ENCODE measurements around the gene GFPT2.
A peak's percentile ranks its signal among the peaks of the same experiment; 100 is the strongest.

Gene GFPT2

DNA sequence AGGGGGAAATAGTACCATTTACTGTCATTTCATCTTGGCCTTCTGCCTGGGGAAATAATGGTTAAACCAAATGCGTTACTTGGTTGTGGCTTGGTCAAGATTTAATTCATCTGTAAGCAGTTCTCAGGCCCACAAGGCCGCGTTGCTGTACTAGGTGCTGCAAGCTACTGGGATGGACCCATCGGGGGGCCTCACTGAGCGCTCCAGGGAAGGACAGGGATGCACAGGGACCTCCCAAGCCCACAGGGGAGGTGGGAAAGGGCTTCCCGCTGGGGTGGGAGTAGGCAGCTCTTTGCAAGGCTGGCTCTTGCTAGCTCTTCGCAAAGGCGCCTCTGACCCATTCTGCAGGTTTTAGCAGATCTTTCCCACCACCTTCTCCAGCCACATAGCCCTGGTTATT is 8.0 kb downstream of the GFPT2 start:
- H3K27me3 ChIP-seq (replicated peaks in 2 of 5; ENCODE audit: control insufficient read depth in 4 of 5, insufficient read depth in 5 of 5, low read length in 4 of 5), result peaks cover 2 to 37% (median 17%) of the 10 kb centered on the region in 5 experiments
- ChIA-PET CTCF (interaction anchor here (2.8 to 2.9 kb wide), 2 partner anchors 16 to 29 kb away, joined by 8 to 10 read pairs; no protein-coding TSS in a partner anchor), POLR2A (no interaction called here)
- H3K27ac ChIP-seq (ENCODE audit: insufficient read depth in 1 of 2, low read depth in 1 of 2, low read length in 2 of 2, poor library complexity in 1 of 2, severe bottlenecking in 2 of 2), result no peak overlapping the region
- DNase-seq, result no peak
- no peaks in the 10 kb centered on the region for H3K36me3 ChIP-seq (ENCODE audit: control insufficient read depth in 4 of 4, insufficient read depth in 4 of 4, low read length in 3 of 4)
- H3K4me3 ChIP-seq (ENCODE audit: control insufficient read depth in 1 of 7, extremely low read depth in 1 of 7, insufficient read depth in 4 of 7, low read depth in 2 of 7, low read length in 6 of 7), result no peak overlapping the region
- 90% methylated on average over 7 of the region's 8 CpGs for WGBS (ENCODE audit: insufficient coverage)
- H3K4me1 ChIP-seq (ENCODE audit: control extremely low read depth in 1 of 4, control insufficient read depth in 4 of 4, insufficient read depth in 4 of 4, low read length in 3 of 4), result peaks cover 0 to 2% (median 0%) of the 10 kb centered on the region in 4 experiments
- no peaks in the 10 kb centered on the region for H3K9me3 ChIP-seq (ENCODE audit: control extremely low read depth in 1 of 5, control insufficient read depth in 4 of 5, insufficient read depth in 2 of 5, low read depth in 1 of 5, low read length in 4 of 5)

DNA sequence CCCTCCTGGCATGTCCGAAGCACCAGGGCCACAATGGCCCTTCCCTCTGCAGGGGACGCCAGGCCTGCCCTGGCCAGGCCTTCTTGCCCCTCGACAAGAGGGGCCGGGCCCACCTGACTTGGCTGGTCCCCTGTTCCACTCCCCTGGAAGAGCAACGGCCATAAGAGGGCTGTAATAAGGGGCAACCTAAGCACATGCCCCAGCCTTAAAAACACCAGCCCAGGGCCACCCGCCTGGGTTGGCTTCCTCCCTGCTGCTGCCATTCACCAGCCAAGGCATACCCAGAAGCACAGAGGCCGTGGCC is 8.5 kb downstream of the GFPT2 start:
- ChIA-PET POLR2A (no interaction called here), CTCF (interaction anchor here (2.8 to 2.9 kb wide), 2 partner anchors 16 to 29 kb away, joined by 8 to 10 read pairs; no protein-coding TSS in a partner anchor)
- DNase-seq, result no peak
- no peak overlapping the region for H3K4me3 ChIP-seq (ENCODE audit: control insufficient read depth in 1 of 7, extremely low read depth in 1 of 7, insufficient read depth in 4 of 7, low read depth in 2 of 7, low read length in 6 of 7)
- no peaks in the 10 kb centered on the region for H3K36me3 ChIP-seq (ENCODE audit: control insufficient read depth in 4 of 4, insufficient read depth in 4 of 4, low read length in 3 of 4)
- H3K9me3 ChIP-seq (ENCODE audit: control extremely low read depth in 1 of 5, control insufficient read depth in 4 of 5, insufficient read depth in 2 of 5, low read depth in 1 of 5, low read length in 4 of 5), result no peaks in the 10 kb centered on the region
- peaks cover 2 to 32% (median 12%) of the 10 kb centered on the region in 5 experiments for H3K27me3 ChIP-seq (replicated peaks in 2 of 5; ENCODE audit: control insufficient read depth in 4 of 5, insufficient read depth in 5 of 5, low read length in 4 of 5)
- 97% methylated on average over 7 of the region's 7 CpGs for WGBS (ENCODE audit: insufficient coverage)
- no peak overlapping the region for H3K27ac ChIP-seq (ENCODE audit: insufficient read depth in 1 of 2, low read depth in 1 of 2, low read length in 2 of 2, poor library complexity in 1 of 2, severe bottlenecking in 2 of 2)
- H3K4me1 ChIP-seq (ENCODE audit: control extremely low read depth in 1 of 4, control insufficient read depth in 4 of 4, insufficient read depth in 4 of 4, low read length in 3 of 4), result peaks cover 0 to 2% (median 0%) of the 10 kb centered on the region in 4 experiments

DNA sequence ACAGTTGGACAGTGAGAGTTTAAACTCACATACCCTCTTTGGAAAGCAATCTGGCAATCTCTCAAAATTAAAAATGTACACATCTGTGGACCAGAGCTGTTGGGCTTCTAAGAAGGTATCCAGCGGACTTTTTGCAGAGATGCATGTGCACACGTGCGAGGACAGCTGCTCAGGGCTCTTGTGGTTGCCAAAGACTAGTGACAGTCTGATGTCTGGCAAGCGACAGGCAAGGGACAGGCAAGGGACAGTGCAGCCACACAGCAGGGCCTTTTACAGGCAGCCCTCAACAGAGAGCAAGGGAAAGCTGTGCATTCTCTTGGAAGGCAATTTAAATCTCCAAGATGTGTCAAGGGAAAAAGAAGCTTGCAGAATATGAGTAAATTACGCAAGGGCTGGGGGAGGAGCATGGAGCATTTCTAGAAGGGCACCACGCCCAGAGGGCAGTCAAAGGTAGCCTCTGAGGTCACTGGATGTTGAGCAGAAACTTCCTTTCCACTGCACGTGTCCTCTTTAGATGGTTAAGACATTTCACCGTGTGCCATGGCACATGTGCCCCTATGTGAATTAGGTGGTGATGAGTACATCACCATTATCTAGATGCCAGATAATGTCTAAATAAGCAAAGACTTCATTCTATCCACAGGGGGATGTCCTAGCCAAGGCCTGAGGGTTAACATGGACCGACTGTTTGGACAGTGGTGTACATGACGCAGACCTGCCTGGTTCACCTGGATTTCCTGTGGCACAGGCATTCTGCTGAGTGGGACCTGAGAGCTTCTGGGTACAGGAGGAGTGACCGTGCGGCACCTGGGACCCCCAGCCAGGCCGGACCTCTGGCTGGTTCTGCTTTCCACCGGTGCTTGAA is 9.1 kb downstream of the GFPT2 start:
- H3K4me3 ChIP-seq (ENCODE audit: control insufficient read depth in 1 of 7, extremely low read depth in 1 of 7, insufficient read depth in 4 of 7, low read depth in 2 of 7, low read length in 6 of 7), result no peak overlapping the region
- no peaks in the 10 kb centered on the region for H3K9me3 ChIP-seq (ENCODE audit: control extremely low read depth in 1 of 5, control insufficient read depth in 4 of 5, insufficient read depth in 2 of 5, low read depth in 1 of 5, low read length in 4 of 5)
- H3K4me1 ChIP-seq (ENCODE audit: control extremely low read depth in 1 of 4, control insufficient read depth in 4 of 4, insufficient read depth in 4 of 4, low read length in 3 of 4), result peaks cover 0 to 2% (median 0%) of the 10 kb centered on the region in 4 experiments
- POLR2A ChIA-PET, result no interaction called here
- WGBS (ENCODE audit: insufficient coverage), result 89% methylated on average over 12 of the region's 14 CpGs
- CTCF ChIA-PET, result interaction anchor here (2.8 to 3.6 kb wide), 2 partner anchors 15 to 28 kb away, joined by 8 to 16 read pairs; no protein-coding TSS in a partner anchor
- H3K36me3 ChIP-seq (ENCODE audit: control insufficient read depth in 4 of 4, insufficient read depth in 4 of 4, low read length in 3 of 4), result no peaks in the 10 kb centered on the region
- no peak overlapping the region for H3K27ac ChIP-seq (ENCODE audit: insufficient read depth in 1 of 2, low read depth in 1 of 2, low read length in 2 of 2, poor library complexity in 1 of 2, severe bottlenecking in 2 of 2)
- peaks cover 2 to 28% (median 8%) of the 10 kb centered on the region in 5 experiments for H3K27me3 ChIP-seq (replicated peaks in 2 of 5; ENCODE audit: control insufficient read depth in 4 of 5, insufficient read depth in 5 of 5, low read length in 4 of 5)
- DNase-seq, result no peak

DNA sequence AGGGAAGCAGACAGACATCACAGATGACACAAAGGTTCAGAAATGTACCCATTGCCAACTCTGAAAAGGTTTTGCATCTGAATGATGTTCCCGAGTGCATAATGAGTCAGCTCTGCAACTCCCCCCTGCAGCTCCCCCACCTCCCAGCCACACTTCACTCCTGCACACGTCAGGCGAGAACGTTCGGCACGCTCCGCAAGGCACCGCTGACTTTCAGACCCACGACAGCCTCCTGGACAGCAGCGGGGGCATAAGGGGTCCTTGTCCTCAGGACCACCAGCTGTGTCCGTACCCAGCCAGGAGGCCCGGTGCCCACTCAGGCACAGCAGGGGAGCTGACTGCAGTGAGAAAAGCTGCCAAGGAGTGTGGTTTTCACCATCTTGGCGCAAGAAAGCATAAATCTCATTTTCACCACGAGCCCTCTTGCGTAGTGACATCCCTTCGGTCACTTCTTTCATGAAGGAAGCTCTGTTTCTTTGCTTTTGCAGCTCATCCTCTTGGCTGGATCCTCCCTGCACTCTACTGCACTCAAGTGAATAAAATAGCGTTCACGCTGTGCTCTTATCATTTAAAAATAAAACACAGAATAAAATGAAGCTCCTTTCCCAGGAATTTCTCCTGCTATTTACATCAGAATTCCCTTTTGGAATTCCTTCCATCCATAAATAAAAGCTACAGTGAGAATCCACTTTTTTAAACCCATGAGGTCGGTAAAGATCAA is 9.9 kb downstream of the GFPT2 start:
- POLR2A ChIA-PET, result no interaction called here
- H3K4me3 ChIP-seq (ENCODE audit: control insufficient read depth in 1 of 7, extremely low read depth in 1 of 7, insufficient read depth in 4 of 7, low read depth in 2 of 7, low read length in 6 of 7), result no peak overlapping the region
- DNase-seq, result peak in 2 of 3 donors; percentile 2 to 25
- CTCF ChIA-PET, result interaction anchor here (2.8 to 3.6 kb wide), 2 partner anchors 14 to 27 kb away, joined by 8 to 16 read pairs; no protein-coding TSS in a partner anchor
- H3K27me3 ChIP-seq (replicated peaks in 2 of 5; ENCODE audit: control insufficient read depth in 4 of 5, insufficient read depth in 5 of 5, low read length in 4 of 5), result peaks cover 2 to 26% (median 11%) of the 10 kb centered on the region in 5 experiments
- H3K27ac ChIP-seq (ENCODE audit: insufficient read depth in 1 of 2, low read depth in 1 of 2, low read length in 2 of 2, poor library complexity in 1 of 2, severe bottlenecking in 2 of 2), result no peak overlapping the region
- H3K4me1 ChIP-seq (ENCODE audit: control extremely low read depth in 1 of 4, control insufficient read depth in 4 of 4, insufficient read depth in 4 of 4, low read length in 3 of 4), result peaks cover 0 to 2% (median 0%) of the 10 kb centered on the region in 4 experiments
- no peaks in the 10 kb centered on the region for H3K9me3 ChIP-seq (ENCODE audit: control extremely low read depth in 1 of 5, control insufficient read depth in 4 of 5, insufficient read depth in 2 of 5, low read depth in 1 of 5, low read length in 4 of 5)
- no peaks in the 10 kb centered on the region for H3K36me3 ChIP-seq (ENCODE audit: control insufficient read depth in 4 of 4, insufficient read depth in 4 of 4, low read length in 3 of 4)
- WGBS (ENCODE audit: insufficient coverage), result 42% methylated on average over 17 of the region's 19 CpGs

DNA sequence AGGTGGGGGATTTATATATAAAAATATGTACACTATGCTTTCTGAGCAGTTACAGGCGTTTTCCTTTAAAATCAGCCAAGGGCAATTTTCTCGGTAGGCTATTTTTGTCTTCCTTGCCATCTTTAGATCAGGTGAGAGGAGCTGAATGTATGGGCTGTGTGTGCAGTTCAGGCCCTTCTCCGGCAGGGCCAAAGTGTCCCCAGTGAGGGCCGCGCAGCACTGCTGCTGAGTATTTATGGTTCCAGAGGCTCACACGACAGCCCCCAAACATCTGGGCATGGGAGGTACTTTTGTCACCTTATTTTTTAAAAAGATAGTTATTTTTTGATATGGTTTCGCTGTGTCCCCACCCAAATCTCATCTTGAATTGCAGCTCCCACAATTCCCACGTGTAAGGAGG is 11.5 kb downstream of the GFPT2 start:
- Histone ChIP-seq H3K4me1 (ENCODE audit: control extremely low read depth in 1 of 4, control insufficient read depth in 4 of 4, insufficient read depth in 4 of 4, low read length in 3 of 4) (peaks cover 0 to 2% (median 0%) of the 10 kb centered on the region in 4 experiments), H3K4me3 (ENCODE audit: control insufficient read depth in 1 of 7, extremely low read depth in 1 of 7, insufficient read depth in 4 of 7, low read depth in 2 of 7, low read length in 6 of 7) (no peak overlapping the region), H3K9me3 (ENCODE audit: control extremely low read depth in 1 of 5, control insufficient read depth in 4 of 5, insufficient read depth in 2 of 5, low read depth in 1 of 5, low read length in 4 of 5) (no peaks in the 10 kb centered on the region), H3K27ac (ENCODE audit: insufficient read depth in 1 of 2, low read depth in 1 of 2, low read length in 2 of 2, poor library complexity in 1 of 2, severe bottlenecking in 2 of 2) (no peak overlapping the region), H3K36me3 (ENCODE audit: control insufficient read depth in 4 of 4, insufficient read depth in 4 of 4, low read length in 3 of 4) (no peaks in the 10 kb centered on the region), H3K27me3 (replicated peaks in 2 of 5; ENCODE audit: control insufficient read depth in 4 of 5, insufficient read depth in 5 of 5, low read length in 4 of 5) (peaks cover 2 to 22% (median 11%) of the 10 kb centered on the region in 5 experiments)
- ChIA-PET POLR2A (no interaction called here), CTCF (interaction anchor here (3.6 kb wide), 1 partner anchor 12 kb away, joined by 16 read pairs; no protein-coding TSS in a partner anchor)
- WGBS (ENCODE audit: insufficient coverage), result 100% methylated on average over 4 of the region's 8 CpGs
- no peak for DNase-seq

DNA sequence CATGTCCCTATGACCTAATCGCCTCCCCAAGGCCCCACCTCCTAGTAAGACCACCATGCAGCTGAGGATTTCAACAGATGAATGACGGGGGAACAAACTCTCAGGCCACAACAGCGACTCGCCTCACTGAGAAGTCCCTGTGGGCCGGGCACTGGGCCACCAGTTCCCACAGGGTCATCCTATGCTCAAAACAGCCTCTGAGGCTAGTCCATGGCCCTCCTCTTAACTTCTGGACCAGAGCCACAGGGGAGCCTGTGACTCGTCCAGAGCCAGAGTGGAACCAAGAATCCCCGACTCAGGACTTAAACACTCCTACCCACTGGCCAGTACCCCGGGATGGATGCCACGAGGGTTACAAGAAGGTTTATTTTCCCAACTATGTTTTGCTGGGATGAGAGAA is 12.3 kb downstream of the GFPT2 start:
- no peaks in the 10 kb centered on the region for H3K9me3 ChIP-seq (ENCODE audit: control extremely low read depth in 1 of 5, control insufficient read depth in 4 of 5, insufficient read depth in 2 of 5, low read depth in 1 of 5, low read length in 4 of 5)
- no peak overlapping the region for H3K27ac ChIP-seq (ENCODE audit: insufficient read depth in 1 of 2, low read depth in 1 of 2, low read length in 2 of 2, poor library complexity in 1 of 2, severe bottlenecking in 2 of 2)
- no peak for DNase-seq
- ChIA-PET CTCF (interaction anchor here (3.6 kb wide), 1 partner anchor 12 kb away, joined by 16 read pairs; no protein-coding TSS in a partner anchor), POLR2A (no interaction called here)
- H3K4me3 ChIP-seq (ENCODE audit: control insufficient read depth in 1 of 7, extremely low read depth in 1 of 7, insufficient read depth in 4 of 7, low read depth in 2 of 7, low read length in 6 of 7), result no peak overlapping the region
- WGBS (ENCODE audit: insufficient coverage), result 95% methylated on average over 7 of the region's 9 CpGs
- H3K4me1 ChIP-seq (ENCODE audit: control extremely low read depth in 1 of 4, control insufficient read depth in 4 of 4, insufficient read depth in 4 of 4, low read length in 3 of 4), result peaks cover 0 to 2% (median 0%) of the 10 kb centered on the region in 4 experiments
- H3K27me3 ChIP-seq (replicated peaks in 2 of 5; ENCODE audit: control insufficient read depth in 4 of 5, insufficient read depth in 5 of 5, low read length in 4 of 5), result peaks cover 2 to 22% (median 11%) of the 10 kb centered on the region in 5 experiments
- H3K36me3 ChIP-seq (ENCODE audit: control insufficient read depth in 4 of 4, insufficient read depth in 4 of 4, low read length in 3 of 4), result no peaks in the 10 kb centered on the region
